HL-60 (cell line): ENCODE data around the gene SMAD9.

Source experiments
- CTCF ChIP-seq: IDR thresholded peaks from one replicate; pipeline ENCODE4 v1.5.1; 2011; ENCODE audit warnings: low read length, control low read depth, inconsistent platforms; ENCODE audit not compliant: insufficient read depth
- POLR2AphosphoS5 ChIP-seq: IDR thresholded peaks from 2 replicates; pipeline ENCODE4 v1.6.1; 2012; ENCODE audit warnings: low read depth
- REST ChIP-seq: IDR thresholded peaks from 2 replicates; pipeline ENCODE4 v1.6.1; 2012; ENCODE audit warnings: low read depth; ENCODE audit not compliant: insufficient replicate concordance

GRCh38 chr13:36857253-36857652 lies 62.8 kb downstream of the SMAD9 start:
- TF ChIP-seq CTCF = no peak
- TF ChIP-seq POLR2AphosphoS5 = no peak
- TF ChIP-seq REST = no peak
